HG03108 (cell line): ENCODE results near the gene CDH12.
"Not testable (repeated sequence)": the region's sequence is repeated elsewhere in the genome, so short reads cannot be mapped to it uniquely, and the experiment has no call there.

Experiments
- ATAC-seq: cut with Tn5 transposase; IDR thresholded peaks from one replicate; pipeline ENCODE4 v1.9.1; 2021; ENCODE audit warnings: moderate library complexity; ENCODE audit not compliant: unreplicated experiment

Gene CDH12

GRCh38 chr5:22651355-22651754, 201.8 kb downstream of the CDH12 start:
- no peak for ATAC-seq

GRCh38 chr5:22650511-22650910, 202.6 kb downstream of the CDH12 start:
- no peak for ATAC-seq

GRCh38 chr5:22649074-22649473, 204.1 kb downstream of the CDH12 start:
- ATAC-seq: no peak

DNA sequence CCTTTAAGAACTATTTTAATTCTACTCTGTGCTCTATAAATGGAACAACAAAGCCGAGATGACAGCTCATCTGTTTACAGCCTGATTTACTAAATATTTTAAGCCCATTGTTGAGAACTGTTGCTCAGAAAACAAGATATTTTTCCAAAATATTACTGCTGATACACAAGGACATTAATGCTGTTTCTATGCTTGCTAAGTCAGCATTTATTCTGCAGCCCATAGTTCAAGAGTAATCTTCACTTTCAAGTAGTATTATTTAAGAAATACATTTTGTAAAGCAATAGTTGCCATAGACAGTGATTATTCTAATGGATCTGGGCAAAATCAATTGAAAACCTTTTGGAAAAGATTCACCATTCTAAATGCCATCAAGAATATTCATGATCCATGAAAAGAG, 208.3 kb downstream of the CDH12 start:
- no peak for ATAC-seq

DNA sequence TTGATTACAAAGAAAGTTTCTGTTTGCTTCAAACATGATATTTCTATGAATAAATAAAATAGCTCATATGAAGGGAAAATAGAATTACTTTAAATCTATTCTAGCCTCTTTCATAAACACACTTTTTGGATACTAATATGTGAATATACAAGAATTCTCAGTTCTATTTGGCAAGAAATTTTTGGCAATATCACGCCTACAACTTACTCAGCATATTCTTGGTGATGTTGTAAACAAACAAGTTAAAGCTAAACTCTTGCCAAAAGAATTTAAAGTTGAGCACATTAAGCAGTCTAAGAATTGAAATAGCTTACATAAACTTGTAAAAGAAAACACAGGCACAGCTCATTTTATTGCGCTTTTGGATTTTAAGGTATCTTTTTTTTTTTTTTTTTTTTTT, 209.8 kb downstream of the CDH12 start:
- ATAC-seq: no peak

GRCh38 chr5:22631683-22632082, 221.5 kb downstream of the CDH12 start:
- no peak for ATAC-seq

GRCh38 chr5:22627029-22627428, 226.1 kb downstream of the CDH12 start:
- no peak for ATAC-seq

DNA sequence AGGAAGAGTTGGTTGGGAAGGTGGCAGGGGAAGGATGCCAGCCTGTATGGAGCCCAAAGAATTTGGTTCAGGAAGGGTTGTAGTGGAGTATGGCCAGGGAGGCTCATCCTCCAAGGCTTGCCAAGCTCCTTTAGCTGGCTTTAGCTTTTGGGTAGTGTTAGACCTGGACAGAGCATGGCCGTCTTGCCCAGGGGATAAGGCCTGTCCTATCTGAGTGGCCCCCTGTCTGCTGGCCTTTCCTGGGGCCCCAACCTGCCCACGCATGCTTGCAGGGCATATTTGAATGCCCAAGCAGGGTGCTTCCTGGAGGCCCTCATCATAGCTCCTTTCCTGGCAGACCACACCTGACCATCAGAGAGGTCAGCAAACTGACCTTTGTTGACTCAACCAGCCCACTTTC, 227.7 kb downstream of the CDH12 start:
- ATAC-seq: no peak

DNA sequence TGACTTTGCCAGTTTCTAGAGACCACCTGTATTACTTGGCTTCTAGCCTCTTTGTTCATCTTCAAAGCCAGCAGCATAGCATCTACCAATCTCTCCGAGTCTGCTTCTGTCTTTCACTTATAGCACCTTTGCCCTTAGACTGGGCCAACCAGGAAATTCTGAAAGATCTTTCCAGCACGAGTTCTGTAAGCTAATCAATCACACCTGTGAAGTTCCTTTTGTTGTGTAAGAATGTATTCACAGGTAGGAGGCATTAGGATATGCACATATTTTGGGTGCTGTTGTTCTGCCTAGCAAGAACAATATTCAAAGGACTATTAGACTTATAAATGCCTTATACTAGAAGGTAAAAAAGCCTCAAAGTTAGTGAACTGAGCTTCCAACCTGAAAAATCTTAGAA, 232.1 kb downstream of the CDH12 start:
- no peak for ATAC-seq

- no peak for ATAC-seq
Observed at GRCh38 chr5:22615964-22616363, 237.2 kb downstream of the CDH12 start.

DNA sequence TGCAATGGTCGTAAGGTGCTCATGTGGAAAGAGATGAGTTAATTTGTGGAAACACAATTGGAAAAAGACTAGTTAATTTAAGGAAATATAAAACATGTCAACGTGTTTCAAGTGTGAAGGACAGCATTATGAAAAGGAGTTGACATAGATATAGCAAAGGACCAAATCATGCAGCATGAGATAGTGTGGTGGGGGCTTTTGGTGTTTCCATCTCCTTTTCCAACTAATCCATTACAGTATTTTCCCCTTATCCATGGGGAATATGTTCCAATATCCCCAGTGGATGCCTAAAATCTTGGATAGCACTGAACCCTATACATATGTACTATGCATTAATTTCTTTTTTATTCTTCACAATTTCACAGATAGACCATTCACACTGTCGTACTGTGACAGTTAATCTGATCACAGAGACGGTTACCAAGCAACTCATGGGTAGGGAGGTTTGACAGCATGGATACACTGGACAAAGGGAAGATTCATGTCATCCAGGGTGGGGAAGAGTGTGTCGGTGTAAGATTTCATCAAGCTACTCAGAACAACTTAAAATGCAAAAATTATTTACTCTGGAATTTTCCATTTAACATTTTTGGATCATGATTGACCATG, 238.6 kb downstream of the CDH12 start:
- ATAC-seq: no peak

GRCh38 chr5:22612928-22613327, 240.2 kb downstream of the CDH12 start:
- no peak for ATAC-seq

DNA sequence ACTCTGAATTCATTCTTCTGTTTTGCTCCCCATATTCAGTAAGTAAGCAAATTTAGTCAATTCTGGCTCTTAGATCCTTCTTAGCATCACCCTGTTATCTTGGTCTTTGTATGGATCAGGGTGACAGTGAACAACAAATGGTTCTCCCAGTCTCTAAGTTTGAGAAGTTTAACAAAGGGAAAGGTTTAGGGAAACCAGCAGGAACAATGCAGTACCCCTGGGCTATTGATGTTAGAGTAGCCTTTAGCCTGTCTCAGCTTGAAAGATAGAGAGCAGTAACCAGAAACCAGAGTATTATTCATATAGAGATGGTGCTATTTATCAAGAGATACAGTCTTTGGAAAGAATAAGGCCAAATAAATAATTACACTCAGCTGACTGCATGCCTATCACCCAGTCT, 241.8 kb downstream of the CDH12 start:
- no peak for ATAC-seq

- not testable (repeated sequence) for ATAC-seq
Observed at GRCh38 chr5:22607498-22607897, 245.6 kb downstream of the CDH12 start.

DNA sequence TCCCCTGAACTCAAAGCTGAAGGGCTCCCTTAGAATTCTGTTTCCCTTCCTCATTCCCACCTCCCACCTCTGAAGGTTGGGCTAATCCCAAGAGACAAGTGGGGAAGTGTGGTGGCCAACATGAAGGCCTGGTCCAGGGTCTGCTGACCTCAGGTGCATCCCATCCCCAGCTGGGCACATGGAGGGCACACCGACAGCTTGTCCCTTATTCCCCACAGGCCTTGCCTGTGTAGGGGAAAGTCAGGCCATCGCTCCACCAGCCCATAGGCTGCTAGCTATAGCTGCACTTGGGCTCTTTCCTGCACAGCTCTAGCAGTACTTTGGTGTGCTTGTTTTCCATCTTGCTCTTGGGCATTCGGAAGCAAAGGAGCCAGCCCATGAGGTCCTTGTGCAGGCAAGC, 247.7 kb downstream of the CDH12 start:
- ATAC-seq: no peak

DNA sequence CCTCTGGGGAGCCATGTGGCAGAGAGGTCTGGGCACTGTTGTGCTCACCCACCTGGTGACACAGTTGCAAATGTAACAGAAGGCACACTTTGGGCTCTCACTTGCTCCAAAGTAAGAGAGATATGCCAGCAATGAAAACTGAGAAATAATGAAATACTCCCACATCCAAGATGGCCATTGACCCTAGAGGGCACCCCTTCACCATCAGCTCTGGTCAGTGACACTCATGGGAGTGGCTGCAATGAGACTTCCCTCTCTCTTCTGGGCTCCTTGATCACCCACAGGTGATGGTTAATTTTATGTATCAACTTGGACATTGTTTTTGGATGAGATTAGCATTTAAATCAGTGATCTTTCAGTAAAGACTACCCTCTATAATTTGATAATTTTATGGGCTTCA, 248.4 kb downstream of the CDH12 start:
- no peak for ATAC-seq

GRCh38 chr5:22598796-22599195, 254.3 kb downstream of the CDH12 start:
- no peak for ATAC-seq

GRCh38 chr5:22596404-22596970, 256.7 kb downstream of the CDH12 start:
- ATAC-seq: no peak

- ATAC-seq: no peak
Observed at GRCh38 chr5:22594491-22594890, 258.7 kb downstream of the CDH12 start.

- ATAC-seq: no peak
Observed at GRCh38 chr5:22593592-22593991, 259.6 kb downstream of the CDH12 start.

DNA sequence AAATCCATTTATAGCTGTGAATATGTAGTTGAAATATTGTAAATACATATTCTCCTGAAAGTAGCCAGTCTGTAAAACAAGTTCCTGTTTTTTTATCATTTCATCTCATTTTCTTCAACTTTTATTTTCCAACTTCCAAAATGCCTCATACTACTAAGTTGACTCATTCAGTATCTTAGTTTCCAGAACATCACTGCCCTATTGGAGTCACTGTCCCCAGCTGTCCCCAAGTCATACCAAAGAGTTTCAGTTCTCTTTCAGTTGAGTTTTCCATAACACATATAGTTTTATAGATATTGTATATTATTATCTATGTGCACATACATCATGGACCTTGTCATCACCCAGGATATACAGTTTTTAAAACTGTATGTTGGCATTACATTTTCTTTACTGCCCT, 261.7 kb downstream of the CDH12 start:
- ATAC-seq: no peak

DNA sequence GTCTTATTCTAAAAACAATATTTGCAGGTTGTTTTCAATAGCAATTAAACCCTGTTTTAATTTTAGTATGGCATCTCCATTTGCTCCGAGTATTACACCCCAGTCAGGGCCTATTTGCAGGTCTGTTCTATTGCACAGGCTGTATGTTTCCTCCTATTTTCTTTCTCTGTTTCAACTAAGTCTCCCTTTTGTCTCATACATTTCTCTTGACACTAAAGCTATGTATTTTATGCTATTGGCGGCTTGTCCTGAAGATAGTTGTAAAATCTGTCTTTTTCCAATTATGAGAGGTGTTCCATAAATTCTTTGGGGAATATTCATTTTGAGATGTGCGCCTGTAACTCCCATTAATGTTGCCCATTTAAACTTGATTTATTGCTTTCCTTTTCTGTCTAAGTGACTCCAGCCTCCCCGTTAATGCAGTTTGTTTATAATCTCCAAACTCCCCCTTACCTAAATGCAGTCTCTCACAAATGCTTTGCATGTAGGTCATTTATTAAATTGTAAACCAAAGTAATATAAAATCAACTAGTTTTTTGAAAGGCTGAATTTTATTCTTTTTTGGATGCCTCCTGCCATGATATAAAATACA, 262.4 kb downstream of the CDH12 start:
- no peak for ATAC-seq

- ATAC-seq: no peak
Observed at GRCh38 chr5:22577711-22578110, 275.4 kb downstream of the CDH12 start.
